Measurements from ENCODE around the gene DTX3L. TPM values are rescaled to one million over a fixed set of nuclear protein-coding genes. Genes with fewer than 3 reads are reported as not detected.
A peak's percentile ranks its signal among the peaks of the same experiment; 100 is the strongest.

The DTX3L gene
- total and polyA plus RNA-seq, 2 of the 13 experiments (the other 11 are each of a cell fraction or from before 2014, with no cell fraction given): 2.5 to 10.9 TPM

GRCh38 chr3:122572940-122573412, 8.8 kb downstream of the DTX3L start (continued):
- TF ChIP-seq, protein P1, sequence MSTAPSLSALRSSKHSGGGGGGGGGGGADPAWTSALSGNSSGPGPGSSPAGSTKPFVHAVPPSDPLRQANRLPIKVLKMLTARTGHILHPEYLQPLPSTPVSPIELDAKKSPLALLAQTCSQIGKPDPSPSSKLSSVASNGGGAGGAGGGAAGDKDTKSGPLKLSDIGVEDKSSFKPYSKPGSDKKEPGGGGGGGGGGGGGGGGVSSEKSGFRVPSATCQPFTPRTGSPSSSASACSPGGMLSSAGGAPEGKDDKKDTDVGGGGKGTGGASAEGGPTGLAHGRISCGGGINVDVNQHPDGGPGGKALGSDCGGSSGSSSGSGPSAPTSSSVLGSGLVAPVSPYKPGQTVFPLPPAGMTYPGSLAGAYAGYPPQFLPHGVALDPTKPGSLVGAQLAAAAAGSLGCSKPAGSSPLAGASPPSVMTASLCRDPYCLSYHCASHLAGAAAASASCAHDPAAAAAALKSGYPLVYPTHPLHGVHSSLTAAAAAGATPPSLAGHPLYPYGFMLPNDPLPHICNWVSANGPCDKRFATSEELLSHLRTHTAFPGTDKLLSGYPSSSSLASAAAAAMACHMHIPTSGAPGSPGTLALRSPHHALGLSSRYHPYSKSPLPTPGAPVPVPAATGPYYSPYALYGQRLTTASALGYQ (CRISPR knock-in tag; IDR thresholded peaks at IDR 0.05): 0 out of 2 replicates have a peak, but pooled peaks have one; percentile 45
- TF ChIP-seq, protein P2, sequence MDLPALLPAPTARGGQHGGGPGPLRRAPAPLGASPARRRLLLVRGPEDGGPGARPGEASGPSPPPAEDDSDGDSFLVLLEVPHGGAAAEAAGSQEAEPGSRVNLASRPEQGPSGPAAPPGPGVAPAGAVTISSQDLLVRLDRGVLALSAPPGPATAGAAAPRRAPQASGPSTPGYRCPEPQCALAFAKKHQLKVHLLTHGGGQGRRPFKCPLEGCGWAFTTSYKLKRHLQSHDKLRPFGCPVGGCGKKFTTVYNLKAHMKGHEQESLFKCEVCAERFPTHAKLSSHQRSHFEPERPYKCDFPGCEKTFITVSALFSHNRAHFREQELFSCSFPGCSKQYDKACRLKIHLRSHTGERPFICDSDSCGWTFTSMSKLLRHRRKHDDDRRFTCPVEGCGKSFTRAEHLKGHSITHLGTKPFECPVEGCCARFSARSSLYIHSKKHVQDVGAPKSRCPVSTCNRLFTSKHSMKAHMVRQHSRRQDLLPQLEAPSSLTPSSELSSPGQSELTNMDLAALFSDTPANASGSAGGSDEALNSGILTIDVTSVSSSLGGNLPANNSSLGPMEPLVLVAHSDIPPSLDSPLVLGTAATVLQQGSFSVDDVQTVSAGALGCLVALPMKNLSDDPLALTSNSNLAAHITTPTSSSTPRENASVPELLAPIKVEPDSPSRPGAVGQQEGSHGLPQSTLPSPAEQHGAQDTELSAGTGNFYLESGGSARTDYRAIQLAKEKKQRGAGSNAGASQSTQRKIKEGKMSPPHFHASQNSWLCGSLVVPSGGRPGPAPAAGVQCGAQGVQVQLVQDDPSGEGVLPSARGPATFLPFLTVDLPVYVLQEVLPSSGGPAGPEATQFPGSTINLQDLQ (CRISPR knock-in tag; IDR thresholded peaks at IDR 0.05): no peak
- TF ChIP-seq ZBTB3 (CRISPR knock-in tag; IDR thresholded peaks at IDR 0.05; ENCODE audit: borderline replicate concordance, low read depth) (no peak), CEBPZ (IDR thresholded peaks at IDR 0.05; ENCODE audit: low read length) (no peak), ZSCAN22 (CRISPR knock-in tag; IDR thresholded peaks at IDR 0.05) (no peak), ZNF382 (CRISPR knock-in tag; IDR thresholded peaks at IDR 0.05; ENCODE audit: borderline replicate concordance) (no peak), KDM3A (CRISPR knock-in tag; IDR thresholded peaks at IDR 0.05; ENCODE audit: low read depth) (no peak), WIZ (CRISPR knock-in tag; IDR thresholded peaks at IDR 0.05) (no peak), ZNF800 (CRISPR knock-in tag; IDR thresholded peaks at IDR 0.05) (no peak), LRRFIP1 (CRISPR knock-in tag; conservative IDR thresholded peaks at IDR 0.05) (no peak), ZSCAN25 (CRISPR knock-in tag; IDR thresholded peaks at IDR 0.05) (no peak), TRIM24 (CRISPR knock-in tag; IDR thresholded peaks at IDR 0.05) (0 out of 2 replicates have a peak, but pooled peaks have one; percentile 12), RBAK (CRISPR knock-in tag; IDR thresholded peaks at IDR 0.05) (no peak)

All from HepG2 (cell line).